HG02973 (cell line): ENCODE measurements around the gene SCFD1.

Experiments
- ATAC-seq: cut with Tn5 transposase; IDR thresholded peaks from one replicate; pipeline ENCODE4 v1.9.1; 2021; ENCODE audit warnings: moderate library complexity; ENCODE audit not compliant: unreplicated experiment

SCFD1 gene

GRCh38 chr14:30751646-30752416 is 129.7 kb downstream of the SCFD1 start:
- ATAC-seq, result no peak

DNA sequence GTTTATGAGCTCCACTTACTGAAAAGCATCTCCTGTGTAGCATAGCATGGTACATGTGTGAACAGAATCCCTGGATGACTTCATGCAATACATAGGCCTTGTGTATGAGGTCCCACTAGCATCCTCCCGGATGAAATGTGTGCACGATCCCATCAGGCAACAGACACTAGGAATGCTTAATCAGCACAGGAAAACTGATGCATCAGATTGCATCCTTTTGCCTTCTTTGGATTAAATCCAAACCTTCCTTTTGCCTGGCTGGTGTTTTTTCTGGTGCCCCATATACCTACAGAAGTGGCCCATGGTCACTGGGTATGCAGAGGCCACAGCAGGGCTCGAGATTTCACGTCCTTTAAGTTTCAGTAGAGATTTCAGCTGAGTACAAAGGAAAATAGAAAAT is 131.3 kb downstream of the SCFD1 start:
- ATAC-seq, result no peak

- ATAC-seq, result no peak
These were observed 132.7 kb downstream of the SCFD1 start for GRCh38 chr14:30754778-30755177.

GRCh38 chr14:30756594-30756993 is 134.5 kb downstream of the SCFD1 start:
- no peak for ATAC-seq

DNA sequence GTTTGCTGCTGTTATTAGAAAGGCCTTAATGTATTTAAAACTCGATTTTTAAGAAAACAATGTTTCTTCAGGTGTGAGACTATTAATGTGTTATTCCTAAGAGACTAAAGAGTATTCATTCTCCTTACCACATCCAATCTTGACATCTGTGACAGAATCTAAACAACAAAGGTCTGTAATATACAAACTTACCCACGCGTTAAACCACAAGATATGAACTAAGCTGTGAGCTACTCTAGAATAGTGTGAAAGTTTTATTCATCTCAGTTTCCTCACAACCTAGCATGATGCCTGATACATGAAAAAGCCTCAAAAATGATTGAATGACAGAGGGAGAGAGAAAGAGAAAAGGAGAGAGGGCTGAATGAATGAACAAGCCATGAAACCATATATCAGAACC is 135.0 kb downstream of the SCFD1 start:
- ATAC-seq, result no peak

GRCh38 chr14:30759172-30760125 is 137.3 kb downstream of the SCFD1 start:
- no peak for ATAC-seq

GRCh38 chr14:30763891-30764290 is 141.8 kb downstream of the SCFD1 start:
- ATAC-seq, result no peak

GRCh38 chr14:30767624-30768023 is 145.5 kb downstream of the SCFD1 start:
- ATAC-seq, result no peak

DNA sequence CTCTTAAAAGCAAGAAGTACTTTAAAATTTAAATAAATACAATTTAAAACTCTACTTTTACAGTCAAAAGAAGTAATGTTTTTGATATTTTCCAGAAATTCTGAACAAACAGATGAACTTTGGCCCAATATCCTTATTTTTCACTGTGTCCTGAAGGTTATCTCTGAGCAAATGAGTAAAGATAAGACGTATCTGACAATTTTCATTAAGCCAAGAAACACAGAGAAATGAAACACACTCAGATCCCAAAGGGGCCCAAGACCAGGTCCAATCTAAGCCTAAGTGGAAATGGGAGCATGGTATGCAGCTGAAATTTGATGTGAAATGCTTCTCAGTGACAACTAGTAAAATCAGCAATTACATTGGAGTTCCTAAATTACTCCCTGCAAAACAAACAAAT is 146.7 kb downstream of the SCFD1 start:
- ATAC-seq, result no peak

- no peak for ATAC-seq
These were observed 148.3 kb downstream of the SCFD1 start for GRCh38 chr14:30770376-30770775.

- ATAC-seq, result no peak
These were observed 149.5 kb downstream of the SCFD1 start for GRCh38 chr14:30771595-30771994.

DNA sequence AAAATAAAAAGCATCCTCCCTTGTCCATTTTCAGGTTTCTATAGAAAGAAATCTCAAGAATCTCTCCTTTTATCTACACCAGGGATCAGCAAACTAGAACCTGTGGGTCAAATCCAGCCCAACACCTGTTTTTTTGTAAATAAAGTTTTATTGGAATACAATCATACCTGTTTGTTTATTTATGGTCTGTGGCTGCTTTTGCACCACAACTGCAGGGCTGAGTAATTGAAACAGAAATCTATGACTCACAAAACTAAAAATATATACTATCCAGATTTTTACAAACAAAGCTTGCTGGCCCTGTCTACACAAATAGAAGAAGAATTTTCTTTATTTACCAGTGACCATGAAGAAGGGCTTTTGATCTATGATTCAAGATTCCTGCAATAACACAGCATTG is 157.1 kb downstream of the SCFD1 start:
- ATAC-seq, result no peak
